ENCODE measurements around the gene LIG1.
"Not testable (repeated sequence)": the region's sequence is repeated elsewhere in the genome, so short reads cannot be mapped to it uniquely, and the experiment has no call there.

Gene LIG1

GRCh38 chr19:48090281-48090802 lies 79.8 kb downstream of the LIG1 start:
- no peak overlapping the region for H3K4me3 ChIP-seq (IDR thresholded peaks at IDR 0.05; ENCODE audit: insufficient read depth, low read depth, low read length)
- H3K27ac ChIP-seq, result no peak overlapping the region
- no peak overlapping the region for H3K4me2 ChIP-seq
- H3K36me3 ChIP-seq (ENCODE audit: insufficient read depth), result no peaks in the 10 kb centered on the region
- TF ChIP-seq CTCF (conservative IDR thresholded peaks at IDR 0.05; ENCODE audit: low read depth, low read length), result no peak
- no peak overlapping the region for H2AFZ ChIP-seq (ENCODE audit: low read depth)
- H3K4me1 ChIP-seq (ENCODE audit: low read depth, poor library complexity, severe bottlenecking), result no peaks in the 10 kb centered on the region
- no peak overlapping the region for H3K9ac ChIP-seq
- H3K79me2 ChIP-seq (ENCODE audit: insufficient read depth, low read depth), result no peaks in the 10 kb centered on the region
- H3K27me3 ChIP-seq (ENCODE audit: insufficient read depth, low read depth), result peaks cover 8% of the 10 kb centered on the region
- H4K20me1 ChIP-seq (ENCODE audit: insufficient read depth), result no peaks in the 10 kb centered on the region

- not testable (repeated sequence) for H3K4me2 ChIP-seq; H3K36me3 ChIP-seq (ENCODE audit: insufficient read depth); H4K20me1 ChIP-seq (ENCODE audit: insufficient read depth); H2AFZ ChIP-seq (ENCODE audit: low read depth); H3K4me1 ChIP-seq (ENCODE audit: low read depth, poor library complexity, severe bottlenecking); H3K9ac ChIP-seq; H3K27ac ChIP-seq; H3K27me3 ChIP-seq (ENCODE audit: insufficient read depth, low read depth); H3K4me3 ChIP-seq (IDR thresholded peaks at IDR 0.05; ENCODE audit: insufficient read depth, low read depth, low read length); H3K79me2 ChIP-seq (ENCODE audit: insufficient read depth, low read depth)
Observed at GRCh38 chr19:48088991-48089390, 81.2 kb downstream of the LIG1 start.

GRCh38 chr19:48085904-48086864 lies 84.0 kb downstream of the LIG1 start:
- Histone ChIP-seq H3K27me3 (ENCODE audit: insufficient read depth, low read depth) (peaks cover 5% of the 10 kb centered on the region), H3K4me1 (ENCODE audit: low read depth, poor library complexity, severe bottlenecking) (no peaks in the 10 kb centered on the region), H2AFZ (ENCODE audit: low read depth) (no peak overlapping the region), H4K20me1 (ENCODE audit: insufficient read depth) (no peaks in the 10 kb centered on the region), H3K79me2 (ENCODE audit: insufficient read depth, low read depth) (no peaks in the 10 kb centered on the region), H3K4me3 (IDR thresholded peaks at IDR 0.05; ENCODE audit: insufficient read depth, low read depth, low read length) (no peak overlapping the region), H3K4me2 (no peak overlapping the region), H3K9ac (no peak overlapping the region), H3K36me3 (ENCODE audit: insufficient read depth) (no peaks in the 10 kb centered on the region), H3K27ac (no peak overlapping the region)
- no peak for TF ChIP-seq CTCF (conservative IDR thresholded peaks at IDR 0.05; ENCODE audit: low read depth, low read length)

- Histone ChIP-seq H3K9ac (no peak overlapping the region), H3K79me2 (ENCODE audit: insufficient read depth, low read depth) (no peaks in the 10 kb centered on the region), H3K4me3 (IDR thresholded peaks at IDR 0.05; ENCODE audit: insufficient read depth, low read depth, low read length) (no peak overlapping the region)
Observed at GRCh38 chr19:48085076-48085475, 85.1 kb downstream of the LIG1 start.

More at GRCh38 chr19:48085076-48085475, 85.1 kb downstream of the LIG1 start:
- no peak overlapping the region for H3K4me2 ChIP-seq
- no peaks in the 10 kb centered on the region for H3K4me1 ChIP-seq (ENCODE audit: low read depth, poor library complexity, severe bottlenecking)
- no peak overlapping the region for H3K27ac ChIP-seq
- H4K20me1 ChIP-seq (ENCODE audit: insufficient read depth), result no peaks in the 10 kb centered on the region
- TF ChIP-seq CTCF (conservative IDR thresholded peaks at IDR 0.05; ENCODE audit: low read depth, low read length), result no peak
- no peaks in the 10 kb centered on the region for H3K36me3 ChIP-seq (ENCODE audit: insufficient read depth)
- H3K27me3 ChIP-seq (ENCODE audit: insufficient read depth, low read depth), result peaks cover 2% of the 10 kb centered on the region
- no peak overlapping the region for H2AFZ ChIP-seq (ENCODE audit: low read depth)
